OCI-LY7 (cell line): ENCODE data around the gene GNA15. TPM values are rescaled to one million over a fixed set of nuclear protein-coding genes. Genes with fewer than 3 reads are reported as not detected.
A peak's percentile ranks its signal among the peaks of the same experiment; 100 is the strongest.

Source experiments
- BruUV-seq: library from RNA; stranded (reverse); fragments of 400-500 nt; replicated peaks from 2 replicates; lab custom pipeline; 2021; lab: Mats Ljungman, UMichigan
- CTCF ChIA-PET: fragments of 300-600 bp; sonication (Branson Sonifier 250); formaldehyde crosslinking; loops from one replicate; lab custom pipeline; 2022; ENCODE audit warnings: antibody characterized with exemption; ENCODE audit not compliant: unreplicated experiment; lab: Charles Lee
- POLR2A ChIA-PET: fragments of 300-600 bp; sonication (Branson Sonifier 250); formaldehyde crosslinking; loops from one replicate; lab custom pipeline; 2022; ENCODE audit warnings: antibody characterized with exemption; lab: Charles Lee
- DNase-seq: peaks from one replicate; pipeline ENCODE4 v3.0.0-alpha.2; 2015; ENCODE audit warnings: low spot score
- H2AFZ ChIP-seq: fragments of 200-600 bp; sonication (generic), shearing (Covaris generic); 2 replicates; pipeline ENCODE4 v1.6.1; 2014; ENCODE audit warnings: mild to moderate bottlenecking, antibody characterized with exemption, low read length, moderate library complexity
- H3K27ac ChIP-seq: fragments of 200-600 bp; sonication (generic); 2 replicates; pipeline ENCODE4 v1.5.1; 2014; ENCODE audit warnings: mixed run types, low read depth, mild to moderate bottlenecking, moderate library complexity, low read length, inconsistent platforms; ENCODE audit not compliant: poor library complexity, severe bottlenecking
- H3K36me3 ChIP-seq: fragments of 200-600 bp; sonication (generic); 2 replicates; pipeline ENCODE4 v1.6.1; 2014; ENCODE audit warnings: mild to moderate bottlenecking, antibody characterized with exemption, low read length, moderate library complexity, mixed read lengths; ENCODE audit not compliant: insufficient read depth
- H3K4me1 ChIP-seq: fragments of 200-600 bp; sonication (generic); 2 replicates; pipeline ENCODE4 v1.5.1; 2014; ENCODE audit warnings: mild to moderate bottlenecking, low read length; ENCODE audit not compliant: insufficient read depth, poor library complexity, severe bottlenecking
- H3K4me2 ChIP-seq: fragments of 200-600 bp; sonication (generic); 2 replicates; pipeline ENCODE4 v1.6.1; 2014; ENCODE audit warnings: mild to moderate bottlenecking, low read length
- H3K4me3 ChIP-seq: fragments of 200-600 bp; sonication (generic); 2 replicates; pipeline ENCODE4 v1.5.1; 2014; ENCODE audit warnings: mild to moderate bottlenecking, low read depth, low read length; ENCODE audit not compliant: poor library complexity, severe bottlenecking
- H3K79me2 ChIP-seq: fragments of 200-600 bp; sonication (generic); 2 replicates; pipeline ENCODE4 v1.6.1; 2016; ENCODE audit warnings: low read depth, mild to moderate bottlenecking, low read length, moderate library complexity, mixed read lengths; ENCODE audit not compliant: insufficient read depth
- H3K9me2 ChIP-seq: fragments of 200-600 bp; sonication (generic); 2 replicates; pipeline ENCODE4 v1.6.1; 2016; ENCODE audit warnings: mild to moderate bottlenecking, low read length, mixed read lengths; ENCODE audit not compliant: insufficient read depth
- H3K9me3 ChIP-seq: fragments of 200-600 bp; sonication (generic); 2 replicates; pipeline ENCODE4 v1.6.1; 2014; ENCODE audit warnings: mild to moderate bottlenecking, mixed run types, low read length, mixed read lengths
- H4K20me1 ChIP-seq: fragments of 200-600 bp; sonication (generic); 2 replicates; pipeline ENCODE4 v1.6.1; 2014; ENCODE audit warnings: mild to moderate bottlenecking, antibody characterized with exemption, low read length, moderate library complexity, mixed read lengths; ENCODE audit not compliant: insufficient read depth
- EZH2phosphoT487 ChIP-seq: fragments of 200-600 bp; sonication (generic); IDR thresholded peaks from 2 replicates; pipeline ENCODE4 v1.6.1; 2018; ENCODE audit warnings: low read depth, borderline replicate concordance, mild to moderate bottlenecking, mixed run types, antibody characterized with exemption, low read length, moderate library complexity, mixed read lengths
- intact Hi-C: fragments of 100-400 bp; cut with micrococcal nuclease; formaldehyde crosslinking; loops from one replicate; pipeline ENCODE4 v1.10.0; 2022; ENCODE audit not compliant: unreplicated experiment
- total RNA-seq, 2 experiments: library from RNA; depleted of rRNA in 1 of 2; stranded (reverse); fragments of >200 nt in 1 of 2; shearing (Covaris generic) in 1 of 2; gene quantifications; 2 replicates each; pipeline ENCODE4 v1.2.3, GENCODE V29; 2014 to 2022
- TF ChIP-seq, protein P1 (sequence below): fragments of 200-600 bp; sonication (generic); conservative IDR thresholded peaks from 2 replicates; pipeline ENCODE4 v1.5.1; 2014; ENCODE audit warnings: mild to moderate bottlenecking, antibody characterized with exemption, low read length, moderate library complexity, mixed read lengths

The GNA15 gene
- total RNA-seq, 2 experiments from 2014 or later, result not detected

DNA sequence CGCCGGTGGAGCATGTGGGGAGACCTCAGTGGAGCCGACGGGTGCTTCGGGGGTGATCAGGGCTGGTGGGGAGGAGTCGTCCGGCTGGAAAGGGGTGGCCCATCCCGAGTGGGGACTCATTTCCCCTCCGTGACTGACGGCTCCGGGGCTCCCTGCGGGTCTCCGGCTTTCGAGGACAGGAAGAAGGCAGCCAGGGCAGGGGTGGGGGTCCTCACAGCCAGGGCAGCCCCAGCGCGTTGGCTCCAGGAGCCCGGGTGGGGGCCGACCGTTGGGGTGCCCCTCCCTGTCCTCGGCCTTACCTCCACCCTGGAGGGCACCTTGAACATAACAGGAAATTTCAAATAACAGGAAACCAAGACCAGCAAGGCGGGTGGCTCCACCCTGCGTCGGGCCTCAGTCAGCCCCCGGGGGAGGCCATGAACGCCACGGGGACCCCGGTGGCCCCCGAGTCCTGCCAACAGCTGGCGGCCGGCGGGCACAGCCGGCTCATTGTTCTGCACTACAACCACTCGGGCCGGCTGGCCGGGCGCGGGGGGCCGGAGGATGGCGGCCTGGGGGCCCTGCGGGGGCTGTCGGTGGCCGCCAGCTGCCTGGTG is 42.6 kb downstream of the GNA15 start, which contains the start of gene S1PR4:
Gene S1PR4, plus strand, starts transcription at position 393 of the 596 bp plus-strand sequence. Its CDS starts 24 bp downstream, at position 417.
- H3K27ac ChIP-seq, result peak within 1 kb of the TSS; percentile 97
- CTCF ChIA-PET, result no interaction called here
- BruUV-seq, result no TSS peak

DNA sequence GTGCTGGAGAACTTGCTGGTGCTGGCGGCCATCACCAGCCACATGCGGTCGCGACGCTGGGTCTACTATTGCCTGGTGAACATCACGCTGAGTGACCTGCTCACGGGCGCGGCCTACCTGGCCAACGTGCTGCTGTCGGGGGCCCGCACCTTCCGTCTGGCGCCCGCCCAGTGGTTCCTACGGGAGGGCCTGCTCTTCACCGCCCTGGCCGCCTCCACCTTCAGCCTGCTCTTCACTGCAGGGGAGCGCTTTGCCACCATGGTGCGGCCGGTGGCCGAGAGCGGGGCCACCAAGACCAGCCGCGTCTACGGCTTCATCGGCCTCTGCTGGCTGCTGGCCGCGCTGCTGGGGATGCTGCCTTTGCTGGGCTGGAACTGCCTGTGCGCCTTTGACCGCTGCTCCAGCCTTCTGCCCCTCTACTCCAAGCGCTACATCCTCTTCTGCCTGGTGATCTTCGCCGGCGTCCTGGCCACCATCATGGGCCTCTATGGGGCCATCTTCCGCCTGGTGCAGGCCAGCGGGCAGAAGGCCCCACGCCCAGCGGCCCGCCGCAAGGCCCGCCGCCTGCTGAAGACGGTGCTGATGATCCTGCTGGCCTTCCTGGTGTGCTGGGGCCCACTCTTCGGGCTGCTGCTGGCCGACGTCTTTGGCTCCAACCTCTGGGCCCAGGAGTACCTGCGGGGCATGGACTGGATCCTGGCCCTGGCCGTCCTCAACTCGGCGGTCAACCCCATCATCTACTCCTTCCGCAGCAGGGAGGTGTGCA is 43.3 kb downstream of the GNA15 start:
- no peaks in the 10 kb centered on the region for H3K9me2 ChIP-seq
- intact Hi-C loops, result no loop called here
- BruUV-seq, result TSS peak; percentile 68
- no peaks in the 10 kb centered on the region for H4K20me1 ChIP-seq
- H3K9me3 ChIP-seq, result no peaks in the 10 kb centered on the region
- peak overlapping the region; percentile 68 for H2AFZ ChIP-seq
- no peaks in the 10 kb centered on the region for H3K36me3 ChIP-seq
- DNase-seq, result peak; percentile 33
- peak overlapping the region; percentile 94 for H3K4me2 ChIP-seq
- peak overlapping the region; percentile 97 for H3K27ac ChIP-seq
- peak overlapping the region; percentile 71 for H3K4me3 ChIP-seq
- CTCF ChIA-PET, result interaction anchor here (0.5 kb wide), 1 partner anchor 84 kb away, joined by 13 read pairs; no protein-coding TSS in a partner anchor
- H3K79me2 ChIP-seq, result no peaks in the 10 kb centered on the region
- TF ChIP-seq, protein P1, sequence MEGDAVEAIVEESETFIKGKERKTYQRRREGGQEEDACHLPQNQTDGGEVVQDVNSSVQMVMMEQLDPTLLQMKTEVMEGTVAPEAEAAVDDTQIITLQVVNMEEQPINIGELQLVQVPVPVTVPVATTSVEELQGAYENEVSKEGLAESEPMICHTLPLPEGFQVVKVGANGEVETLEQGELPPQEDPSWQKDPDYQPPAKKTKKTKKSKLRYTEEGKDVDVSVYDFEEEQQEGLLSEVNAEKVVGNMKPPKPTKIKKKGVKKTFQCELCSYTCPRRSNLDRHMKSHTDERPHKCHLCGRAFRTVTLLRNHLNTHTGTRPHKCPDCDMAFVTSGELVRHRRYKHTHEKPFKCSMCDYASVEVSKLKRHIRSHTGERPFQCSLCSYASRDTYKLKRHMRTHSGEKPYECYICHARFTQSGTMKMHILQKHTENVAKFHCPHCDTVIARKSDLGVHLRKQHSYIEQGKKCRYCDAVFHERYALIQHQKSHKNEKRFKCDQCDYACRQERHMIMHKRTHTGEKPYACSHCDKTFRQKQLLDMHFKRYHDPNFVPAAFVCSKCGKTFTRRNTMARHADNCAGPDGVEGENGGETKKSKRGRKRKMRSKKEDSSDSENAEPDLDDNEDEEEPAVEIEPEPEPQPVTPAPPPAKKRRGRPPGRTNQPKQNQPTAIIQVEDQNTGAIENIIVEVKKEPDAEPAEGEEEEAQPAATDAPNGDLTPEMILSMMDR, result no peak; the same call in 1 of the 2 replicates
- no peak for TF ChIP-seq EZH2phosphoT487
- peaks cover 63% of the 10 kb centered on the region for H3K4me1 ChIP-seq
- POLR2A ChIA-PET, result interaction anchor here (0.9 kb wide), 1 partner anchor 583 kb away, joined by 3 read pairs; the partner anchor contains the start of gene MRPL54

More for the DNA sequence above, 42.6 kb downstream of the GNA15 start, which contains the start of gene S1PR4:
- no peaks in the 10 kb centered on the region for H3K36me3 ChIP-seq
- H3K4me2 ChIP-seq, result peak within 1 kb of the TSS; percentile 94
- peak; percentile 83 for DNase-seq
- no peaks in the 10 kb centered on the region for H3K9me2 ChIP-seq
- intact Hi-C loops, result no loop called here
- H3K4me1 ChIP-seq, result peaks cover 63% of the 10 kb centered on the region
- H4K20me1 ChIP-seq, result no peaks in the 10 kb centered on the region
- peak within 1 kb of the TSS; percentile 71 for H3K4me3 ChIP-seq
- H2AFZ ChIP-seq, result peak within 1 kb of the TSS; percentile 68
- no peaks in the 10 kb centered on the region for H3K9me3 ChIP-seq
- H3K79me2 ChIP-seq, result no peaks in the 10 kb centered on the region
- POLR2A ChIA-PET, result no interaction called here
- TF ChIP-seq, protein P1, result peak; percentile 47
- TF ChIP-seq EZH2phosphoT487, result no peak
